Activated T-helper 1 cell treated with anti-CD3 and anti-CD28 coated beads, Interleukin-2, amount 50 U/mL, for 16 hours (primary cell): ENCODE data around the gene ANK3.

ENCODE experiments used
- DNase-seq, 2 donors: peaks; one replicate each; pipeline ENCODE4 v3.0.0-alpha.2; 2020; ENCODE audit warnings: low read depth in 1 of 2, low spot score in 1 of 2

ANK3 gene

GRCh38 chr10:60380781-60381180, 8.9 kb downstream of the ANK3 start:
- DNase-seq = no peak

- no peak for DNase-seq
Measured at GRCh38 chr10:60377955-60378354, 11.7 kb downstream of the ANK3 start.

GRCh38 chr10:60377042-60377352, 12.7 kb downstream of the ANK3 start:
- DNase-seq = no peak

DNA sequence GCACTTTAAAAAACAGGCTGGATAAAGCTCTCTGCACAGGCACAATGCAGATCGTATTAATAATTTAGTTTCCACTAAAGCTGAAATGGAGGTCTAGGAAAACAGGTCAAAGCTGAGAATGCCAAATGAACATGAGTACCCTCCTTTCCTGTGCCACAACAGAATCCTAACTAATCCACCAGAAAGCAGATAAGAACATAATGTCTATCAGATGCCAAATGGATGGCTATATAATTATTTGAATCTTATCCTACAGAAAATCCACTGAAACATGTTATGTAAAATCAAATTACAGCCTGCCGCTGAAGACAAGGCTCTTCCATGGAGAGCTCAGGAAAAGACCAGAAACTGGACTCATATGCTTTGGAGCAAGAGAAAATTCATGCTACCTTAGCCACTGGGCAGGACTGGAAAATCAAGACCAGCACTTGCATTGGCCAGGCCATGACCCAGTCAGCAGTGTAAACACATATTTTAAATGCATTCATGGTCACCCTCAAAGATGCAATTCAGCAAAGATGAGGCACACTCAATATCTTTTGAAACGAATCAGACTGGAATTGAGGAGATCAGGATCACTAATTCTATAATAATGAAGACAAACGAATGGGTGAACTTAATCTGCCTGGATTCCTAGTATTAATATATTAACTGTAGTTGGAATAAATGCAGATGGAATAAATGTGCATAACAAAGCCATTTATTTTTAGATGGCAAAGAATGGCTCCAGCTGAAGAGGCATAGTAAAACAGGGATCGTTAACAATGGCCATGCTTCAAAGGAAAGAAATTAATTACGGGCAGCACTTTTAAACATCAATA, 13.2 kb downstream of the ANK3 start:
- no peak for DNase-seq

- DNase-seq = no peak
Measured at GRCh38 chr10:60375293-60376004, 14.2 kb downstream of the ANK3 start.

DNA sequence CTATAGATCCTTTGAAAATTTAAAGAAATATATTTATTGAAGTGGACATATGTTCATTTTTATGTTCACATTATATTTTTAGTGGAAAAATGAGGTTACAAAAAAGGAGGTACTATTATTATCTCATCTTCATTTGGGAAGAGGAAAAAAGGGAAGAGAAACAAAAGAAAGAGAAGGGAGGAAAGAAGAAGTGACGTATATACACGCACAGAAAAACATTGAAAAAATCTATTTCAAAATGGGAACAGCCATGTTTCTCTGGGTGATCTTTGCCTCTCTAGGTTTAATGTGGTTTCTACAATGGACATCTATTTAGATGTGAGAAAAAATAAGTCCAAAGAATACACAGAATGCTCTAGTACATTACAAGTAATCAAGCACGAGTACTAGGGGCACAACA, 14.8 kb downstream of the ANK3 start:
- no peak for DNase-seq

DNA sequence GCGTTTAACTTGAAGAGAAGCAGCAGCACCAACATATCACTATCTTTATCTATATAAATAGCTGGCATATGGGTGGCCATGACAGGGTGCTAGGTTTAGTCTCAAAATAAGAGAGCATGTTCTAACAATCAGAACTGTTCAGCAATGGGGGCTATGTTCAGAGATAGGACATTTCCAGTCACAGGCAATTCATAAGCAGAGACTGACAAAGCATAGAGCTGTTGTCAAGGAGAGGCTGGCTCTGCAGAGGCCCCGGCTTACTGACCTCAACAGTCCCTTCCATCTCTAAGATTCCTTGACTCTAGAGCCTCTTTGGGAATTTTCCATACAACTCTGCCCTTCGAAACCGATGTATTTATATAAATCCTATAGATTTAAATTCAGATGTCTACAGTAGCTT, 17.2 kb downstream of the ANK3 start:
- DNase-seq = no peak

DNA sequence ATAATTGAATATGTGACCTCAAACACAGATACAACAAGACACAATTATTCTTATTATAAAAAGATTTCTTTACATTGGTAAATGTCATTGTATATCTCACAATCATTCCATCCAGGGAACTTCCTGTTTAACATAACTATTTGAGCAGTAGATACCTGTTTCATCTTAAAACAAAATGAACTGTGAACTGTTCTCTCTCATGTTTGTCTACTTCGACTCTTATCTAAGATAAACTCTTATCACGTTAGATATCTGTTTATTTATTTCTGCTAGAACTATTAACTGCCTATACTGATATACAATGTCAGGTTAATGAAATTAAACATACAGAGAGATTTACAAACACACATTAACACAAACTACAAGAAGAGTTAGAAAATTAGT, 20.1 kb downstream of the ANK3 start:
- DNase-seq = no peak

- DNase-seq = no peak
Measured at GRCh38 chr10:60368875-60369546, 20.7 kb downstream of the ANK3 start.

- no peak for DNase-seq
Measured at GRCh38 chr10:60367901-60368300, 21.8 kb downstream of the ANK3 start.

DNA sequence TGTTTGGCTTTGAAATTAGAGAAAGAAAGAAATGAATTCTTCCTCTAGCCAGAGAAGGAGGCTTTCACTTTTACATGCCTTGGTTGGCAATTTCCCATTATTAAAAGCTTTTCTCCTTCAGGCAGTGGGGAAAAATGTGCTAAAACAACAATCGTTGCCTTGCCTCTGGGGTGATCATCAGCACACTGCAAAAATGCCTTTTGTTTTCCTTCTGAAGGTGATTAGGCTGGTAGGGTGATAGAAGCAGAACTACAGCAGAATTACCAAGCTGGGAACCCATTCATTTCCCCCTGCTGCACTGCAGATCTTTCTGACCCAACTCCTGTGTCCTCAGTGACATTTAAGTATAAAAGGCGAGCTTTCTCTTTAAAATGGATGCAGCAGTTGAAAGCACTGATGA, 22.2 kb downstream of the ANK3 start:
- no peak for DNase-seq

GRCh38 chr10:60367024-60367423, 22.7 kb downstream of the ANK3 start:
- no peak for DNase-seq

DNA sequence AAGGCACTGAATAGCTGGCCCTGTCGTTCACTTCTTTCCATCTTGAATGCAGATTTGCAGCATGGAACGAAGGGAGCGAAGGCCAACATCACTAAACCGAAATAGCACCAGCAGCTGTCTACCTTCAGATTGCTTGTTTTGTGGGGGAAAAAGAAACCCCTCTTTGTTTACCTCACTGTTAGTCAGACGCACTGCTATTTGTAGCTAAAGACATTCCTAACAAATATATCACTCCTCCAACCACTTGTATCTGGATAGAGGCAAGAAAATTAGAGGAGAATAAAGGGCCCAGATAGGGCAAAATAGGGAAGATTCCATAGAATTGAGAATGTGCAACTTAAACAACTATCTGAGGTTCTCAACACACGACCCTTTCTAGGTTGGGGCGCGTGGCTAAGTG, 26.5 kb downstream of the ANK3 start:
- no peak for DNase-seq

- no peak for DNase-seq
Measured at GRCh38 chr10:60362461-60362860, 27.2 kb downstream of the ANK3 start.

DNA sequence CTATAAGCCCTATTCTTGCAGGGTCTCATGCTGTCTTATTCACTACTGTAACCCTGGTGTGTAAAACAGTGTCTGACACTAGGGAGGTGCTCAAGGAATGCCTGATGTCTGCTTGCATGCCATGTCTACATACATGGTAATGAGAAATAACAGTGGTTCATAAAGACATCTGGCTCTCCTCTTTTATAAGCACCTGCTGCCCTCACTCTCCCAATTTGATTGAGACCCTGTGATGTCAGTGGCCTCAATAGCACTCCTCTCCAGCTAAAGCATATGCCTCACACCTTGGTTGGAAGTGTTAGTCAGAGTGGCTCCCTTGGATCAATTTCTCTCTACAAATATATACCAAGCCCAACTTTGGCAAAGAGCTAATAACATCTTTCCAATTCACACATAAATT, 30.6 kb downstream of the ANK3 start:
- no peak for DNase-seq

- no peak for DNase-seq
Measured at GRCh38 chr10:60358282-60358681, 31.4 kb downstream of the ANK3 start.

DNA sequence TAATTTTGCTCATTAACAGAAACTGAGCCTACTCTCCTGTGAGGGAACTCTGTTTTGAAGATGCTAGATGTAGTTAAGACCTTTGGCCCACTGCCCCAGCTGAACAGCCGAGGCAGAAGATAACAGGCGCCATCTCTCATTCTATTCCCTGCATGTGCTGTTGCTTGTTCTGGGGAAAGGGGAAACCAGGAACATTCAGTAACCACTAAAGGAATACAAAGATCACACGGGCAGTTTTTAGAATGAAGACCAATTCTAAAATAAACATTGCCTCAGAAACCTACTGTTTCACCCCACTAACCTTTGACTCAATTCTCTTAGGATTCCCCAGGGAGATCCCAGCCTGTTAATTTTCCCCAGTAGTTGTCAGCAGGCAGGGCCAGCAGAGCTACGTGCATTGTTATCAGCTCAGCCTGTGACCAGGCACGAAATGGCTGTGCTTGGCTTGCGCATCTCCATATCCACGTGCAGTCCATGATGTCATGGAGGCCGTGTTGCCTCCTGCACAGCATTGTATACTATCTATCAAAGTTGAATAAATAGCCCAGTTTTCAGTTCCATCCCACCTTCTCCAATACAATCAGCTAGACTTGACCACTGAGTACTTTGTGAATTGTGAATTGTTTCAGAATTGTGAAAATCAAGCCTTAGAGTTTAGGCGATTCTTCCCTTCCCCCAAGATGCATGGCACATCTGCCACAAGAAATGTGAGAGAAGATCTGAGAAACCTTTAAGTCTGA, 36.0 kb downstream of the ANK3 start:
- DNase-seq = no peak

DNA sequence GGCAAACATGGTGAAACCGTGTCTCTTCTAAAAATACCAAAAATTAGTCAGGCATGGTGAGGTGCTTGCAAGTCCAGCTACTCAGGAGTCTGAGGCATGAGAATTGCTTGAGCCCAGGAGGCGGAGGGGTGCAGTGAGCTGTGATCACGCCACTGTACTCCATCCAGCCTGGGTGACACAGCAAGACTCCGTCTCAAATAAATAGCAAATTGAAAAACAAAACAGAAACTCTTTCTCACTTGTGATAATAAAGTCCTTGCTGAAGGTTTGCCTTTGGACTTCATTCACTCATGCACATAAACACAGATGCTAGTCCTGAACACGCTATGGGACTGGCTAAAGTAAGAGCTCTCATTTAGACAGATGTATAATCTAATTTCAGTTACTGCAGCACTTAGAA, 37.6 kb downstream of the ANK3 start:
- no peak for DNase-seq

DNA sequence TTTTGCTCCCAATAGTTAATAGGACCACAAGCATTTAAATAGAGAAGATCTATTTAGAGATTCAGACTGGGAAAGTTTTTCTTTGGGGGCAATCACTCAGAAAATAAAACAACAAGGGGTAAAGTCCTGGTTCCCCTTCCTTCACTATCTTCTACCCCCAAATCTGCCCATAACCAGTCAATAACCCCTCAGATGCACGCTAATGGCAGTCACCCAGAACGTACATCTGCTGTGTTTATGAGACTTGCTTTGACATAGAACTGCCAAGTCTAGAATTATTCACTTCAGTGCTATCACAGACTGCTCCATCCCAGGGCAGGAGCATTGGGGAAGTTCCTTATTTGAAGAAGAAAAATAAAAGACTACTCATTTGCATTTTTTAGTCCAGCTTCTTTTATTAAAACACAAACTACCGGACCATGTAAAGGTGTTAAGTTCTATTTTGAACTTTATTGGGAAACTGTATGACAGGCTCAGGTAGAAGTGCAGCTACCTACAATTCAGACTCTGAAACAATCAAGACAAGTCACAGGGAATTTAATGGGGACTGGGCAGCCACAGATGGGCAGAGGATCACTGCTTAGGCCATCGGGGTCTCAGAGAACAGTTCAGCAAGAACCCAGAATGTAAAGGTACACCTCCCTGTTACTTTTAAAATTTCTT, 38.4 kb downstream of the ANK3 start:
- no peak for DNase-seq

DNA sequence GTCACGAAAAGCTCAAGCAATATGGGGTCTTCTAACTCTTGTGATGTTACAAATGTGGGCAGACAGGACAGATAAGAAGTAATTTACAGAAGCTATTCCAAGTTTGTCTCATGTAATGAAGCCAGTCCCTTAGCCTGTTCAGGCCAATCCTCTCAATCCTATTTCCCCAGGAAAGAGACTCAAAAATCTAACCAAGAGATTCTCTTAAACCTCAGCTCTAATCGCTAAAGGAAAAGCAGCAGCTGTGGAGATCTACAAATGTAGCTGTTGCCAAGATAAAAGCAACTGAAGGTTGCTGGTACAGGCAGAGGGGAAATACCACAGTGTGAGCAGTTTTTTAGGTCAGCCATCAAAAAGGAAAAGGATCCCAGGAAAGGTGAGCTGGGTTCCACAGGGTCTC, 39.3 kb downstream of the ANK3 start:
- DNase-seq = no peak

DNA sequence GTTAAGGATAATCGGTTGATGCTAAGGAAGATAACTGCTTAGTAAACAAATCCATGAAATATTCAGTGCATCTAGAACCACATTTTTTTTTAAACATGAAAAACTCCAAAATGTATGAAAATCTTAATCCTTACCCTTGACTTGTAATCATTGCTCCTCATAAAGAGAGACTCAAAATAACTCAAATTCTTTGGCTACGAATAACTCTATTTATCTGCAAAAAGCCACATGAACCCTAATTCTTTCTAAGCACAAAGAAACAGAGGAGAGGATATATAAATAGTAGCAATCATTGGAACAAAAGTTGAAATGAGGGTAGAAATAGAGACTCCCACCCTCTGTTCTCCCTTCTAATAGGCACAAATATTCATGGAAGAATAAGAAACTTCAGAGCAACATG, 40.2 kb downstream of the ANK3 start:
- DNase-seq = no peak
